GM12878 (cell line): Measurements from ENCODE around the gene CDC14A. TPM values are rescaled to one million over a fixed set of nuclear protein-coding genes. Genes with fewer than 3 reads are reported as not detected.

ENCODE experiments used
- ATAC-seq: fragments of 200-7000 bp; cut with Tn5 transposase; 3 replicates; pipeline ENCODE4 v1.9.1; 2020; ENCODE audit warnings: mild to moderate bottlenecking, moderate library complexity
- BruUV-seq: library from RNA; stranded (reverse); fragments of 400-500 nt; replicated peaks from 2 replicates; lab custom pipeline; 2021; lab: Mats Ljungman, UMichigan
- CTCF ChIA-PET: fragments of 300-600 bp; sonication (Branson Sonifier 250); formaldehyde crosslinking; extraction: SDS; loops from one replicate; lab custom pipeline; 2021; ENCODE audit warnings: inconsistent platforms; lab: Yijun Ruan, JAX
- POLR2A ChIA-PET: fragments of 350-600 bp; formaldehyde crosslinking; extraction: SDS; loops from one replicate; lab custom pipeline; 2021; ENCODE audit warnings: inconsistent platforms; lab: Charles Lee
- RAD21 ChIA-PET: fragments of 300-600 bp; sonication (Branson Sonifier 250); formaldehyde crosslinking; loops from one replicate; lab custom pipeline; 2023; ENCODE audit warnings: antibody characterized with exemption; ENCODE audit not compliant: unreplicated experiment; lab: Charles Lee
- SMC1A ChIA-PET: fragments of 300-600 bp; sonication (Branson Sonifier 250); formaldehyde crosslinking; loops from one replicate; lab custom pipeline; 2023; ENCODE audit not compliant: unreplicated experiment, uncharacterized antibody; lab: Charles Lee
- DNase-seq: peaks from one replicate; pipeline ENCODE4 v3.0.0-alpha.2; 2011; ENCODE audit warnings: low read depth, low spot score
- FAIRE-seq: peaks from 3 replicates; lab custom pipeline; 2011; peaks lifted over from hg19 to GRCh38; lab: Jason Lieb, UNC
- H2AFZ ChIP-seq: 2 replicates; pipeline ENCODE4 v1.6.0; 2011; ENCODE audit warnings: low read depth, low read length, control low read depth; ENCODE audit not compliant: control insufficient read depth
- H3K27ac ChIP-seq: 2 replicates; pipeline ENCODE4 v1.5.1; 2011; ENCODE audit warnings: control low read depth; ENCODE audit not compliant: control insufficient read depth, insufficient read depth
- H3K27me3 ChIP-seq, 2 experiments: replicated peaks in 1 of 2; 2 replicates each; pipeline versions ENCODE4 v1.6.0 to v1.6.1; 2011; ENCODE audit warnings: low read length in 1 of 2; ENCODE audit not compliant: control insufficient read depth in 2 of 2, insufficient read depth in 2 of 2
- H3K36me3 ChIP-seq, 2 experiments: 2 replicates each; pipeline ENCODE4 v1.5.1; 2011; ENCODE audit warnings: low read length in 1 of 2; ENCODE audit not compliant: control insufficient read depth in 2 of 2, insufficient read depth in 2 of 2
- H3K4me1 ChIP-seq: 2 replicates; pipeline ENCODE4 v1.6.1; 2011; ENCODE audit warnings: mild to moderate bottlenecking, low read length, moderate library complexity, mixed read lengths; ENCODE audit not compliant: control insufficient read depth, insufficient read depth
- H3K4me2 ChIP-seq: 2 replicates; pipeline ENCODE4 v1.6.0; 2011; ENCODE audit warnings: control low read depth; ENCODE audit not compliant: control insufficient read depth, insufficient read depth
- H3K4me3 ChIP-seq: fragments of 200-600 bp; sonication (generic); 2 replicates; pipeline ENCODE4 v1.5.1; 2016
- H3K79me2 ChIP-seq: 2 replicates; pipeline ENCODE4 v1.6.0; 2011; ENCODE audit warnings: low read length; ENCODE audit not compliant: control insufficient read depth, insufficient read depth
- H3K9ac ChIP-seq: 2 replicates; pipeline ENCODE4 v1.8.0; 2011; ENCODE audit warnings: low read length, control low read depth, mixed read lengths; ENCODE audit not compliant: control insufficient read depth, insufficient read depth
- H3K9me3 ChIP-seq: replicated peaks from 3 replicates; pipeline ENCODE4 v1.5.1; 2011; ENCODE audit warnings: mild to moderate bottlenecking, low read length; ENCODE audit not compliant: control insufficient read depth, insufficient read depth
- H4K20me1 ChIP-seq: 2 replicates; pipeline ENCODE4 v1.6.0; 2011; ENCODE audit not compliant: control insufficient read depth, insufficient read depth
- ASH2L ChIP-seq: fragments of 300-600, 200-600 bp; sonication (generic); IDR thresholded peaks from 2 replicates; pipeline ENCODE4 v1.6.1; 2017; ENCODE audit warnings: low read depth, mild to moderate bottlenecking, borderline replicate concordance
- BCL11A ChIP-seq: IDR thresholded peaks from 2 replicates; pipeline ENCODE4 v1.6.1; 2011; ENCODE audit warnings: low read depth, low read length
- BRCA1 ChIP-seq: IDR thresholded peaks from 2 replicates; pipeline ENCODE4 v1.6.1; 2011; ENCODE audit warnings: low read depth, low read length, improper control_type of control experiment
- CBFB ChIP-seq: IDR thresholded peaks from 2 replicates; pipeline ENCODE4 v1.6.1; 2016; ENCODE audit warnings: antibody characterized with exemption, low read depth
- LARP7 ChIP-seq: fragments of 450-650 bp; IDR thresholded peaks from 2 replicates; pipeline ENCODE4 v1.6.1; 2017; ENCODE audit warnings: mild to moderate bottlenecking
- NFIC ChIP-seq: IDR thresholded peaks from 2 replicates; pipeline ENCODE4 v1.6.1; 2012; ENCODE audit warnings: low read depth, mild to moderate bottlenecking, inconsistent platforms, low read length, moderate library complexity
- SRF ChIP-seq, 2 experiments: IDR thresholded peaks; 2 replicates each; pipeline ENCODE4 v1.6.1; 2011; ENCODE audit warnings: low read depth in 2 of 2, low read length in 2 of 2, mild to moderate bottlenecking in 1 of 2, moderate library complexity in 1 of 2
- TAF1 ChIP-seq: IDR thresholded peaks from 2 replicates; pipeline ENCODE4 v1.6.1; 2011; ENCODE audit warnings: mild to moderate bottlenecking, low read depth, low read length, borderline replicate concordance
- TBL1XR1 ChIP-seq: IDR thresholded peaks from 2 replicates; pipeline ENCODE4 v1.6.1; 2012; ENCODE audit warnings: low read depth, low read length, improper control_type of control experiment
- ZNF207 ChIP-seq: fragments of 450-650 bp; IDR thresholded peaks from 2 replicates; pipeline ENCODE4 v1.6.1; 2014; ENCODE audit warnings: antibody characterized with exemption, mild to moderate bottlenecking, borderline replicate concordance
- ZSCAN29 ChIP-seq: fragments of 450-650 bp; IDR thresholded peaks from 2 replicates; pipeline ENCODE4 v1.6.1; 2017; ENCODE audit warnings: mild to moderate bottlenecking, moderate library complexity
- WGBS: methylation state at CpG from one replicate; pipeline ENCODE4 v1.1.6; 2016; ENCODE audit warnings: low lambda C conversion rate; ENCODE audit not compliant: insufficient replicate concordance, insufficient coverage; ENCODE audit errors: missing lambda C conversion rate; 5-methylcytosine and 5-hydroxymethylcytosine counted together
- in situ Hi-C: fragments of 300-500 bp; cut with MboI; formaldehyde crosslinking; loops from 9 replicates; pipeline ENCODE4 v1.14.3; 2018; ENCODE audit warnings: mixed read lengths
- intact Hi-C: fragments of 100-400 bp; cut with micrococcal nuclease; formaldehyde crosslinking; loops from one replicate; pipeline ENCODE4 v1.14.2; 2022; ENCODE audit not compliant: unreplicated experiment
- polyA plus RNA-seq, 11 experiments: library from polyadenylated mRNA; depleted of rRNA in 4 of 11; unstranded in 6 of 11; stranded (reverse) in 5 of 11; fragments of >200 nt; fragmentation: Nextera tagmentation in 4 of 11; fragmentation: Illumina TruSeq in 1 of 11; extraction: Ambion mirVana in 4 of 11; extraction: Trizol in 1 of 11; gene quantifications; 1 replicate in 1 of 11; 2 replicates in 10 of 11; pipeline versions ENCODE4 v1.2.1 to v1.2.3, GENCODE V29; 2011 to 2016; ENCODE audit warnings: inconsistent platforms in 2 of 11, missing spikeins in 2 of 11, low read depth in 1 of 11
- total RNA-seq, 4 experiments: library from RNA; depleted of rRNA in 3 of 4; stranded (reverse); fragments of >200 nt in 3 of 4; fragmentation: Illumina TruSeq in 1 of 4; extraction: Trizol in 1 of 4; gene quantifications; 2 replicates each; pipeline versions ENCODE4 v1.2.1 to v1.2.3, GENCODE V29; 2013 to 2021
- TF ChIP-seq, protein P1 (sequence below): fragments of 450-650 bp; IDR thresholded peaks from 2 replicates; pipeline ENCODE4 v1.6.1; 2017; ENCODE audit warnings: mild to moderate bottlenecking, low read depth, inconsistent platforms; ENCODE audit not compliant: poor library complexity, severe bottlenecking
- TF ChIP-seq, protein P2 (sequence below): fragments of 450-650 bp; IDR thresholded peaks from 2 replicates; pipeline ENCODE4 v1.6.1; 2016; ENCODE audit warnings: mild to moderate bottlenecking
- TF ChIP-seq, protein P3 (sequence below): fragments of 450-650 bp; IDR thresholded peaks from 2 replicates; pipeline ENCODE4 v1.6.1; 2017; ENCODE audit warnings: antibody characterized with exemption, mild to moderate bottlenecking, moderate library complexity

Gene CDC14A
- total and polyA plus RNA-seq, 10 of the 15 experiments (the other 5 are each of a cell fraction or from before 2014, with no cell fraction given) = 1.5 to 7.1 (median 5.5) TPM

GRCh38 chr1:100461222-100461621, 108.9 kb downstream of the CDC14A start:
- 100% methylated on average over 4 of the region's 4 CpGs for WGBS
- ChIA-PET POLR2A (no interaction called here), SMC1A (interaction anchor here (1.1 to 5.4 kb wide), 7 partner anchors 8 to 407 kb away, joined by 3 to 62 read pairs (median 3); no protein-coding TSS in a partner anchor), RAD21 (interaction anchor here (1.1 to 7.3 kb wide), 4 partner anchors 8 to 407 kb away, joined by 3 to 90 read pairs (median 10); partner anchors contain the start of gene CDC14A), CTCF (interaction anchor here (0.6 to 13.0 kb wide), 22 partner anchors 8 to 654 kb away, joined by 3 to 261 read pairs (median 4); partner anchors contain the start of genes CDC14A and SLC35A3)
- Histone ChIP-seq H3K4me3 (no peak overlapping the region), H3K27ac (no peak overlapping the region), H4K20me1 (no peaks in the 10 kb centered on the region), H3K9me3 (no peaks in the 10 kb centered on the region), H3K4me1 (peaks cover 4% of the 10 kb centered on the region; the same call in 1 of the 2 replicates), H3K36me3 (no peaks in the 10 kb centered on the region), H3K4me2 (no peak overlapping the region), H3K79me2 (no peaks in the 10 kb centered on the region), H3K27me3 (no peaks in the 10 kb centered on the region), H3K9ac (no peak overlapping the region), H2AFZ (no peak overlapping the region)
- intact Hi-C loops (loop anchor here (5.0 to 10.0 kb wide), 3 partner anchors 61 to 264 kb away; no protein-coding TSS in a partner anchor), in situ Hi-C loops (no loop called here)
- DNase-seq = no peak
- BruUV-seq = no TSS peak
- no peak for FAIRE-seq
- no peak for ATAC-seq
- TF ChIP-seq ASH2L (no peak), BCL11A (no peak), CBFB (no peak), NFIC (no peak), BRCA1 (no peak), LARP7 (no peak), TBL1XR1 (no peak), ZNF207 (no peak), ZSCAN29 (no peak), SRF (IDR thresholded peaks at IDR 0.05; ENCODE audit: low read depth in 2 of 2, low read length in 2 of 2) (no peak), TAF1 (no peak)
- TF ChIP-seq, protein P1, sequence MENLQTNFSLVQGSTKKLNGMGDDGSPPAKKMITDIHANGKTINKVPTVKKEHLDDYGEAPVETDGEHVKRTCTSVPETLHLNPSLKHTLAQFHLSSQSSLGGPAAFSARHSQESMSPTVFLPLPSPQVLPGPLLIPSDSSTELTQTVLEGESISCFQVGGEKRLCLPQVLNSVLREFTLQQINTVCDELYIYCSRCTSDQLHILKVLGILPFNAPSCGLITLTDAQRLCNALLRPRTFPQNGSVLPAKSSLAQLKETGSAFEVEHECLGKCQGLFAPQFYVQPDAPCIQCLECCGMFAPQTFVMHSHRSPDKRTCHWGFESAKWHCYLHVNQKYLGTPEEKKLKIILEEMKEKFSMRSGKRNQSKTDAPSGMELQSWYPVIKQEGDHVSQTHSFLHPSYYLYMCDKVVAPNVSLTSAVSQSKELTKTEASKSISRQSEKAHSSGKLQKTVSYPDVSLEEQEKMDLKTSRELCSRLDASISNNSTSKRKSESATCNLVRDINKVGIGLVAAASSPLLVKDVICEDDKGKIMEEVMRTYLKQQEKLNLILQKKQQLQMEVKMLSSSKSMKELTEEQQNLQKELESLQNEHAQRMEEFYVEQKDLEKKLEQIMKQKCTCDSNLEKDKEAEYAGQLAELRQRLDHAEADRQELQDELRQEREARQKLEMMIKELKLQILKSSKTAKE = no peak
- TF ChIP-seq, protein P2, sequence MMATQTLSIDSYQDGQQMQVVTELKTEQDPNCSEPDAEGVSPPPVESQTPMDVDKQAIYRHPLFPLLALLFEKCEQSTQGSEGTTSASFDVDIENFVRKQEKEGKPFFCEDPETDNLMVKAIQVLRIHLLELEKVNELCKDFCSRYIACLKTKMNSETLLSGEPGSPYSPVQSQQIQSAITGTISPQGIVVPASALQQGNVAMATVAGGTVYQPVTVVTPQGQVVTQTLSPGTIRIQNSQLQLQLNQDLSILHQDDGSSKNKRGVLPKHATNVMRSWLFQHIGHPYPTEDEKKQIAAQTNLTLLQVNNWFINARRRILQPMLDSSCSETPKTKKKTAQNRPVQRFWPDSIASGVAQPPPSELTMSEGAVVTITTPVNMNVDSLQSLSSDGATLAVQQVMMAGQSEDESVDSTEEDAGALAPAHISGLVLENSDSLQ = no peak
- TF ChIP-seq, protein P3, sequence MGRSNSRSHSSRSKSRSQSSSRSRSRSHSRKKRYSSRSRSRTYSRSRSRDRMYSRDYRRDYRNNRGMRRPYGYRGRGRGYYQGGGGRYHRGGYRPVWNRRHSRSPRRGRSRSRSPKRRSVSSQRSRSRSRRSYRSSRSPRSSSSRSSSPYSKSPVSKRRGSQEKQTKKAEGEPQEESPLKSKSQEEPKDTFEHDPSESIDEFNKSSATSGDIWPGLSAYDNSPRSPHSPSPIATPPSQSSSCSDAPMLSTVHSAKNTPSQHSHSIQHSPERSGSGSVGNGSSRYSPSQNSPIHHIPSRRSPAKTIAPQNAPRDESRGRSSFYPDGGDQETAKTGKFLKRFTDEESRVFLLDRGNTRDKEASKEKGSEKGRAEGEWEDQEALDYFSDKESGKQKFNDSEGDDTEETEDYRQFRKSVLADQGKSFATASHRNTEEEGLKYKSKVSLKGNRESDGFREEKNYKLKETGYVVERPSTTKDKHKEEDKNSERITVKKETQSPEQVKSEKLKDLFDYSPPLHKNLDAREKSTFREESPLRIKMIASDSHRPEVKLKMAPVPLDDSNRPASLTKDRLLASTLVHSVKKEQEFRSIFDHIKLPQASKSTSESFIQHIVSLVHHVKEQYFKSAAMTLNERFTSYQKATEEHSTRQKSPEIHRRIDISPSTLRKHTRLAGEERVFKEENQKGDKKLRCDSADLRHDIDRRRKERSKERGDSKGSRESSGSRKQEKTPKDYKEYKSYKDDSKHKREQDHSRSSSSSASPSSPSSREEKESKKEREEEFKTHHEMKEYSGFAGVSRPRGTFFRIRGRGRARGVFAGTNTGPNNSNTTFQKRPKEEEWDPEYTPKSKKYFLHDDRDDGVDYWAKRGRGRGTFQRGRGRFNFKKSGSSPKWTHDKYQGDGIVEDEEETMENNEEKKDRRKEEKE = no peak
